Epidermal melanocyte (primary cell): Measurements from ENCODE around the gene SUPT6H.

Source experiments
- DNase-seq: peaks from one replicate; pipeline ENCODE4 v3.0.0; 2011; ENCODE audit warnings: low spot score; ENCODE audit not compliant: insufficient read length

The SUPT6H gene

GRCh38 chr17:28748852-28749515 is 87.0 kb downstream of the SUPT6H start:
- no peak for DNase-seq

GRCh38 chr17:28749516-28750177 is 87.6 kb downstream of the SUPT6H start:
- no peak for DNase-seq

- peak; percentile 75 for DNase-seq
Observed at GRCh38 chr17:28750178-28751047, 88.4 kb downstream of the SUPT6H start.

GRCh38 chr17:28751600-28752366 is 89.8 kb downstream of the SUPT6H start:
- no peak for DNase-seq
